Right renal cortex interstitium (tissue), 3 donors: ENCODE data around the gene TCF23. TPM values are rescaled to one million over a fixed set of nuclear protein-coding genes. Genes with fewer than 3 reads are reported as not detected.
A peak's percentile ranks its signal among the peaks of the same experiment; 100 is the strongest.

Source experiments
- DNase-seq, 3 donors: peaks; one replicate each; pipeline ENCODE4 v3.0.0-alpha.2; 2013; ENCODE audit warnings: low read depth in 3 of 3, low spot score in 2 of 3
- polyA plus RNA-seq, 3 donors: library from polyadenylated mRNA; unstranded; fragments of 120-200 nt; gene quantifications; one replicate each; pipeline ENCODE4 v1.2.1, GENCODE V29; 2013; ENCODE audit not compliant: insufficient read length in 3 of 3

TCF23 gene
- polyA plus RNA-seq, 3 donors, result 0.62 to 0.93 (median 0.68) TPM

DNA sequence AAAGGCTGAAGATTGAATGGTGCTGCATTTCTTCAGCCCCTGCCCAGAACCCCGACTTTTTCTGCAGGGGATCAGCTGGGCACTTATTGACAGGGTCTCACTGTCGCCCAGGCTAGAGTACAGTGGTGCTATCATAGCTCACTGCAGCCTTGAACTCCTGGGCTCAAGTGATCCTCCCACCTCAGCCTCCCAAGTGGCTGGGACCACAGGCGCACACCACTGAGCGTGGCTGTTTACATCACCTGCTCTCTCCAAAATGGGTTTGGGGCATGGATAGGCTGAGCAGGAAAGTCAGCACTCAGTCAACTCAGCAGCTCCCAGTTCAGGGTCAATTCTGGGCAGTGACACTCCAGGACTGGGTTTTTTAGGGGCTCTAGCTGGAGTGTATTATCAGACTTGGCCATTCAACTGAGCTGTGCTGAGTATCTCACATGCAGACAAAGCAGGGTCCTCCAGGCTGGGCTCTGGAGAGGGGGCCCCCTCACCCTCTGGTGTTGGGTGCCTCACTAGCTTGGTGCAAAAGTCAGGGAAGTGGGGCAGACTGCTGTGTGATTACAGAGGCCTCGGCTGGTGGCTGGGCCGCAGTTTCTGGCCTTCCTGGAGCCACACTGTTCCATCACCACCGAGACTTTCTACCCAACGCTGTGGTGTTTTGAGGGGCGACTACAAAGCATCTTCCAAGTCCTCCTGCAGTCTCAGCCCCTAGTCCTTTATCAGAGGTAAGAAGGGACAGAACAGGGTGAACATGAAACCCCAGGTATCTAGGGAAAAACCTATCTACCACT is 20.7 kb upstream of the TCF23 start:
- DNase-seq, result no peak

DNA sequence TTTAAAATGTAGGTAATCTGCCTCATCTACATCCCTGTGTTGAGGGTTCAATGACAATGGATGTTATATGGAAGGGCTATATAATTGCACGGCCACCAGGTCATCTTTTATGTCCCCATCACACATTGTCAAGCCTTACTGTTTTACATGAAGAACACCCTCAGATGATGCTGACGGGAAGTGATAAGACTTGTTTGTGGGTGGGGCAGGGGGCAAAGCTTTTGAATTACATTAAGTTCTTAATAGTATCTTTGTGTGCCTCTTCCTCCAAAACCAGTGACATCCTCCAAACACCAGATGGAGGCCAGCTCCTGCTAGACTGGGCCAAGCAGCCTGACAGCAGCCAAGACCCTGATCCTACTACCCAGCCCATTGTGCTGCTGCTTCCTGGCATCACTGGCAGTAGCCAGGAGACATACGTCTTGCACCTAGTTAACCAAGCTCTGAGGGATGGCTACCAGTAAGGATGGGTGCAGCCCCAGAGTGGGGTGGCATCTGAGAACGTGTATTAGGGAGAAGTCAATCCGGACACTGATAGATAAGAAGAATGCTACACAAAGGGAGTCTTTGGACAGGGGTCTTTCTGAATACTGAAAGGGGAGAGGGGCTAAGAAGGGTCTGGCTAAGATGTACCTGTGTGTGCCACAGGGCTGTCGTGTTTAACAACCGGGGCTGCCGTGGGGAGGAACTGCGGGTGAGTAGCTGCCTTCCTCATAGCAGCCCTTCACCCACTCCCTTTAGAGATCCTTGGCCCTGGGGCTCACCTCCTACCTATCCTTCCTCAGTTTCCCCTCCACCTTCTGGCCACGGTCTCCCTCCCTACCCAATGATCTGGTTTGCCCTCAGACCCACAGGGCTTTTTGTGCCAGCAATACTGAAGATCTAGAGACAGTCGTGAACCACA is 19.9 kb upstream of the TCF23 start:
- DNase-seq, result no peak

DNA sequence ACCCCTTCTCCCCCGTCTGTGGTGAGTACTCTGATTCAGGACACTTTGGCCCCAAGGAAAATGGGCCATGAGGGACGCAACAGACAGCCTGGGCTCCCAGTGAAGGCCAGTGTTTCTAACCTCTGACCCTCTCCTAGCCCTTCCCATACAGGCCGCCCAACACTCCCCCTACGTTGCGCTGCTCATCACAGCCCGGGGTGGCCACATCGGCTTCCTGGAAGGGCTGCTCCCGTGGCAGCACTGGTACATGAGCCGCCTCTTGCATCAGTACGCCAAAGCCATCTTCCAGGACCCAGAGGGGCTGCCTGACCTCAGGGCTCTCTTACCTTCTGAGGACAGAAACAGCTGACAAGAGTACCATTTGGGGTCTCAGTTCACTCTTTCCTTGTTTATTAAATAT is 18.4 kb upstream of the TCF23 start:
- DNase-seq, result no peak

DNA sequence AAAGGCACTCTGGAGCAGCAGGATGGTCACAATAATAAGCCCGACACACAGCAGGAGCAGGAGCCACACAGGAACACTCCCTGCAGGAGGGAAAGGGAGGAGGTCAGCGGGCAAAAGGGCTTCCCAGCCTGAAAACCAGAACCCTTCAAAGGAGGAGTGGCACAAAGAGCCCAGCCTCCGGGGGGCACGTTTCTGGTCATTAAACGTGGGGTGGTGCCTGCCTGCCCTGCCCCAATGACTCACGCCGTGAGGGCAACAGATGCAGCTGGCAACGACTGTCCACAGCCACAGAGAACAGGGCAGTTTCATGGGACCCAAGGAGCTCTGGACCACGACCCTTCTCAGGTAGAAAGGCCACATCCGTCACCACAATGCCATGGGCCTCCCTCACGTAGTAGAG is 17.4 kb upstream of the TCF23 start:
- no peak for DNase-seq

DNA sequence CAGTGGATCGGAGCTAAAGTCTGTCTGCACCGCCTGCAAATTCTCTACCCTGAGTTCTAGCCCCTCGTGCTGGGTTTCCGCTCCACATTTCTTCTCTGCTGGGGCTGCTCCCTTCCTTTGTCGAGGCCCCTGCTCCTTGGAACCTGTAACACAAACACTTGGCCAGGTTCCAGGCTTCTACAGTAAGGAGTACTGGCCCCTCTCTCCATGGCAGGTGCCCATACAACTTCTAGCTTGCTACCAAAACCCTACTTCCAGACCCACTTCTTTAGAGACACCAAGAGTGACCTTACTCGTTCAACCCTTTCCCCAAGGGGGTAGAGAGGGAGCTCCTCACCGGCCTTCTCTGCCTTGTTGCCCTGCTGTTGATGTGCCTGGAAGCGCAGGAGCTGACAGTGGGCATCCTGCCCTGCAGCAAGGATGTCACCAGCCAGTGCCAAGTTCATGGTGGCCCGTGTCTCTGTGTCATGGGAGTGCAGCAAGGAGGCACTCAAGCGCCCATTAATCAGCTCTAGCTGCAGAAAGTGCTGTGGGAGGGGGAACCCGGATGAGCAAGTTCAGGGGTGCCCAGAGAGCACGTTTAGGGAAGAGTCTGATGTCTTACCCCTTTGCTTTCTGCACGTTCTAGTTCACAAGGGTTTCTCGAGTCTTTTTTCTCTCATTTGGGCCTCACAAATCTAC is 15.5 kb upstream of the TCF23 start:
- DNase-seq, result no peak

DNA sequence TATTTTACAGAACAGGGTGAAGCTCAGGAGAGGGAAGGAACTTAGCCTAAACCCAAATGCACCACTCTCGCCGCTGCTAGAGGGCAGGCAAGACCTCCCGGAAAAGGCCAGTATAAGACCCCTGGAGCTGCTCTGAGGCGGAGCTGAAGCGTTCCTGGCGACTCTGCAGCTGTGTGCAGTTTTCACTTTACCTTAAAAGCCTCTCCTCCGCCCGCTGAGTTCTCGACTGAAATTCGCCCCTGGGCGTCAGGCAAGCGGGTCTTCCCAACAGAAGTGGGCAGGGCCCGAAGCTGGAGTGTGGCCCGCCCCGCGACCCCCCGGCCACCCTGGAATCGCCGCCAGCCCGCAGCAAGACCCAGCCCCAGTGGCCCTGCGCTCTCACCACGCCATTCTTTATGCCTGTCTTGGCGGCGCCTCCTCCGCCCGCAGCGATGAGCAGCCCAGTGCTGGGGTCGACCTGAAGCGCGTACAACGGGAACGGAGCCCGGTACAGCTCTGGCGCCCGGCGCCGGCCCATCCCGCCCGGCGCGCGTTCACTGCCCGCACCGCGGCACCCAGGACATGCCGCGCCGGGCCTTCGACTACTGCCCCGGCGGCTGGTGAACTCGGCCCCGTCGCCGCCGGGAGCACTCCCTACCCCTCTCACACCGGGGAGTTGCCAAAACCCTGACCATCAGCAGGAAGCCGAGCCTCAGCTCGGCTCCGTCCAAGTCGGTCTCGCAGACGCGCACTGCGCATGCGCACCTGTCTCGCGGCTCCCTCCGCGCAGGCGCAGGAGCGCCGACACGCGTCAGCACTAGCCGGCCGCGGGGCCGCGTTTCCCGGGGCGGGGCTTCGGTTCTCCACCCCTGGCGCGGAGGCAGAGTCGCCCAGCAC is 14.7 kb upstream of the TCF23 start, which contains the start of gene PREB:
PREB (minus strand) TSS at position 732 of the 876 bp plus-strand sequence; CDS start at position 517, 215 bp downstream.
- peak; percentile 91 to 96 (median 91) for DNase-seq

DNA sequence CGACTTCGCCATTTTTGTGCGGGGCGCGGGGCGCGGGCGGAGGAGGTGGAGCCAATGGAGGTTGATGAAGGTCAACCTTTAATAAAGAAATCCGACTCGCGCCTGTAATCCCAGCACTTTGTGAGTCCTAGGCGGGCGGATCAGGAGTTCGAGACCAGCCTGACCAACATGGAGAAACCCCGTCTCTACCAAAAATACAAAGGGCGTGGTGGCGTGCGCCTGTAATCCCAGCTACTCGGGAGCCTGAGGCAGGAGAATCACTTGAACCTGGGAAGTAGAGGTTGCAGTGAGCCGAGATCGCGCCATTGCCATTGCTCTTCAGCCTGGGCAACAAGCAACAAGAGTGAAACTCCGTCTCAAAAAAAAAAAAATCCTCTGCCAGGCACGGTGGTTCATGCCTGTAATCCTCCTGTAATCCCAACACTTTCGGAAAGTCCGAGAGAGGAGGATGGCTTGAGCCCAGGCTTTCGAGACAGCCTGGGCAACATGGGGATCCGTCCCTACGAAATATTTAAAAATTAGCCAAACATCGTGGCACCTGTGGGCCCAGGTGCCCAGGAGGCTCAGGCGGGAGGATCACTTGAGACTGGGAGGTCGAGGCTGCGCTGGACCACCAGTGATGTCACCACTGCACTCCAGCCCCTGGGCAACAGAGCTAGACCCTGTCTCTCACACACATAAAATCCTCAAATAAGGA is 13.9 kb upstream of the TCF23 start:
- DNase-seq, result no peak

DNA sequence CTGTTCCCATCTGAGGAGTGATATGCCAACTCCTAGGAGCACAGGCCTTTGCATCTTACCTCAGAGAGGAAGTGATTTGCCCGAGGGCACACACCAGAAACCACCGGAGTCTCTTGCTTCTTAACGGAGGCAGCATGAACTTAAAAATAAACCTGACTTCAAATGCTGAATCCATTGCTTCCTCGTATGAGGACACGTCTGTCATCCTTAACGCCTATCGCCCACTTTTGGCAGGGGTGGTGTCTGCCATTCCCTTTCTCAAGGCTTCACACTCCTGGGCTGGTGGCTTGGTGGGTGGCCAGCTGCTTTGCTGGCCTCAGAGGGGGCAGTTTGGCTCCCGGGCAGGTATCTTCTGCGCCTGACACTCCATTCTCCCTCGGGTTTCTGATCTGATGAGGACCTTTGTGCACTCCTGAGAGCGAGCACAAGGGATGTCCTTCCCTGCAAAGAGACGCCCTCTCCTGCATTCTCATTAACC is 13.3 kb upstream of the TCF23 start:
- DNase-seq, result no peak

DNA sequence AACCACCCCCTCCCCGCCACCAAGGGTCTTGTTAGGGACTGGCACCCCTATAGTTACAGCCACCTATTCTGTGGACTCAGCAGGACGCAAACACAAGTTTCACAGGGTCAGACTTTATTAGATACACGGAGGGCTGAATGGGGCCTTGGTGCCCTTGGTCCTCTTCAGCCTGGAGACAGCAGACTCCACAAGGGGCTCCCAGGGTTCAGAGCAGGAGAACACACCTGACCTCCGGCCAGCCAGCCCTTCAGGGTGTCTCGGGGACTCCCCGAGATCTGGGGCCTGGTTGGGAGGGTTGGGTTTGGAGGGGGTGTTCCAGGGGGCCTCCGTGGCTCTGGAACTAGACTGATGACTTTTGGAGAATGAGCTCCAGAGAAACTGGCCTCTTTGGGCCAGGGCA is 12.1 kb upstream of the TCF23 start:
- no peak for DNase-seq

DNA sequence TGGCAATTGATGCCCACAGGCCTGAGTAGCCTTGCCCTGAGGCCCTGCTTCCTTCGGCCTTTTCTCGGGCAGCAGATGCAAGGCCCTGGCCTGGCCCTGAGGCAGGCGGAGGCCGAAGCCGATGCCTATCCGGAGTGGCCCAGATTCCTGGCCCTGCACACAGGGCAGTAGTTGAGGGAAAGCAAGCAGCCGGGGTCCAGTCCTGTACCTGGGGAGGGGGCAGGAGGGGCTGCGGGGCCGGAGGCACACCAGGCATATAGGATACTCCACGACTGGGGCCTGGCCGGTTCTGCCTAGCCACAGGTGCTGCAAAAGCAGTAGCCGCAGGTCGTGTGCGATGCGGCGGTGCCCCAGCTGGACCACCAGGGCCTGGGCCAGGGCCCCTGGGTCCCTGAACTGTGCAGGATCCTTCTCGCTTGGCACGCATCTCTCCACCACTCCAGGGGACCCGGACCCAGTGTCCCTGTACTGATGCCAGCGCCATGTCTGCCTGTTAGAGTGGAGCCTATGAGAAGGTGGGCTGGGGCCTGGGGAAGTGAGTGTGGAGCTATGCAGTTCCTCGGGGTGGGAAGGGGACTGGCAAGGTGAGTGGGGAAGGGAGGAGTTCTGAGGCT is 11.4 kb upstream of the TCF23 start:
- no peak for DNase-seq

DNA sequence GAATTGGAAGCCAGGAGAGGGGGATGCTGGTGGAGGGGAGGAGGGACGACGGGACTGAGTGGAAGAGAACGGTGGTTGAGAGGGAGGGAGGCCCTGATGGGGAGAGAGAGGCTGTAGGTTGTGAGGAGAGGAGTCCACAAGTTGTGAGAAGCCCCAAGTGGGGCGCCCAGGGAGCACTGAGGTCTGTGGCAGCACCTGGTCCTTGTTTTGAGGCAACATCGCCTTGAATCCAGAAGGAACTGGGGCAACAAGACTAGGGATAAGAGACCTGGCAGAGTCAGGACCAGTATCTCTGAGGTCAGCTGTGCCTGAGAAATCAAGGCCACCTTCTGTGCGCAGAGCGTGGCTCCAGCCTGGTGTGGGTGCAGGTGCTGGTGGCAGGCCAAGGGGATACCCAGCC is 10.7 kb upstream of the TCF23 start:
- DNase-seq, result no peak

DNA sequence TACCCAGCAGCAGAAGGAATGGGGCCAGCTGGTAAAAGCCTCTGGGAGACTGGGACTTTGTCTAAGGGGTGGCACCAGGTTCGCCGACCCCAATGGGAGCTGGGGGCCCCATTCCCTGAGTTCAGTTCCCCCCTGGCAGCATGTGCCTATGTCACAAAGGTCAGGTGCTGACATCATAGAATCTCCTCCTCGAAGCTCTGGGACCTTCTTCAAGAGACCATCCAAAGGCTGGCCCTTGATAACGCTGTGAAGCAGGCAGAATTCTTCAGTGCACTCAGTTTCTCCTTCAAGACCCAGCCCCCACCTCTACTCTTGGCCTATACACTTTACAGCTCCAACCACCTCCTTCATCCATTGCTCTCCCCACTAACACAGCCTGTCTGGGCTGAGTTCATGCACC is 9.5 kb upstream of the TCF23 start, which contains the start of gene PRR30:
PRR30 (minus strand) TSS at position 101 of the 400 bp plus-strand sequence. CDS start 1,081 bp downstream, outside the sequence.
- DNase-seq, result no peak

DNA sequence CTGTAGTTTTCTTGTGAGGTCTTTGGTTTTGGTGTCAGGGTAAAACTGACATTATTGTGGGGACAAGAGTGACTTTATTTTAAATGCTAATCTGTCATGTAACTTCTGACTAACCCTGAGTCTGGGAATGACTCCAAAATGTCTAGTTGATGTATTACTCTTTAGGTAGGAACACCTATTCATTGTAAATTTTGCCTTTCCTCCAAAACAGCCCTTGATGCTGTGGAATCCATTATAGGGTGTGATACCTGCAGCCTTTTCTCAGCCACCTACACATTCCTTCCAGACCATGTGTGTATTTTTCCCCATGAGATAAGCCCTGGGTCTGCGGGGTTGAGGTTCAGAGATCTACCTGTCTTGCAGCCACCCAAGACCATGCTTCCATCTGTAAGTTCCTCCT is 5.5 kb upstream of the TCF23 start:
- no peak for DNase-seq

DNA sequence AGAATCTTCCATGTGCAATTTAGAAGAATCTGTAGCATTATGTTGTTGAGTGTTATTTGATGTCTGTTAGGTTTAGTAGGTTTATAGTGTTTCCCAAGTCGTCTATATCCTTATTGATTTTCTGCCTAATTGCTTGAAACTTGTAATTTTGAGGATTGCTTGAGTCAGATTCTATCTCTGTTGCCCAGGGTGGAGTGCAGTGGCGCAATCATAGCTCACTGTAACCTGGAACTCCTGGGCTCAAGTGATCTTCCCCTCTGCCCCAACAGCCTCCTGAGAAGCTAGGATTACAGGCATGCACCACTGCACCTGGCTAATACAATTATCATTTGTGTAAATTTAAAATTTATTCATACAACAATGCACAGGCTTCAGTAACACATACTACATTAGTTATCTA is 3.1 kb upstream of the TCF23 start:
- no peak for DNase-seq

DNA sequence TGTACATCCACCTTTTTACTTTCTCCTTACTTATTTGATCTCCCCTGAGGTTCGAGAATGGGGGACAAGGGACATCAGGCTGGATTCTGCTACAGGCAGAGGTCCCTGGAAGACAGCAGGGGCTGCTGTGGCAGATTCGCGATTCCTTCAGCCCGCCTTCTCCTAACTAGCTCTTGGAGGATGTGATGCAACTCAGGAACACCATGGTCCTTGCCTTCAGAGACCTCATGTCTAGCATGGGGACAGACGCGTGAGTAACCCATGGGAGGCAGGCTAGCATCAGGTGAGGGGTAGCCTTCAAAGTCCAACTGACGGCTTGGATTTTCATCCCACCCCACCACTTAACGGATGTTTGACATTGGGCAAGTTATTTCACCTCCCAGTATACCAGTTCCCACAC is 869 bp upstream of the TCF23 start:
- no peak for DNase-seq

DNA sequence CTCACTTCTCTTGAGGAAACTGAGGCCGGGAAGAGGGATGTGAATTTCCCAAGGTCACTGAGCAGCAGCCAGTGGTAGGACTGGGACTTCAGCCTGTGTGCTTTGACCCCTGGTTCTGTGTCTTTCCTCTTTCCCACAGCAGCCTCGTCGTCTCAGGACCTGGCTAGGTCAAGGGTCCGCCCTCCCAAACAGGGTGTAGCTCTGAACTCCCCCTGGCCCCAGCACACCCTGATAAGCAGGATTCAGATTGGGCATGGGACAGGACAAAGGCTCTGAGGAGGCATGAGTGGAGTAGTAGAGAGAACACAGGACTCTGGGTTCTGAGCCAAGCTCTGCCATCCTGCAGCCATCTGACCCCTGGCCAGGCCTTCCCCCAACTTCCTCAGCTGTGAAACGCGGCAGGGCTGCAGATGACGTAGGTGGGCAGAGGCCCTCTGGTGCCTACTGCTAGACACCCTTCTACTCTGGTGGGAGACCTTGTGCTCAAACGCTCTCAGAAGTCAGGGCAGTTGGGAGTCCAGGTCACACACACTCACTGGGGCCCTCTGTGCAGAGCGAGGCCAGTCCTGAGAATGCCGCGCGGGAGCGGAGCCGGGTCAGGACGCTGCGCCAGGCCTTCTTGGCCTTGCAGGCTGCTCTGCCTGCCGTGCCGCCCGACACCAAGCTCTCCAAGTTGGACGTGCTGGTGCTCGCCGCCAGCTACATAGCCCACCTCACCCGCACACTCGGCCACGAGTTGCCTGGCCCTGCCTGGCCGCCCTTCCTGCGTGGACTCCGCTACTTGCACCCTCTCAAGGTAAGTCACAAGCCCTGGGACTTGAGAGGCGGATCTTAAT is 984 bp downstream of the TCF23 start:
- DNase-seq, result no peak

DNA sequence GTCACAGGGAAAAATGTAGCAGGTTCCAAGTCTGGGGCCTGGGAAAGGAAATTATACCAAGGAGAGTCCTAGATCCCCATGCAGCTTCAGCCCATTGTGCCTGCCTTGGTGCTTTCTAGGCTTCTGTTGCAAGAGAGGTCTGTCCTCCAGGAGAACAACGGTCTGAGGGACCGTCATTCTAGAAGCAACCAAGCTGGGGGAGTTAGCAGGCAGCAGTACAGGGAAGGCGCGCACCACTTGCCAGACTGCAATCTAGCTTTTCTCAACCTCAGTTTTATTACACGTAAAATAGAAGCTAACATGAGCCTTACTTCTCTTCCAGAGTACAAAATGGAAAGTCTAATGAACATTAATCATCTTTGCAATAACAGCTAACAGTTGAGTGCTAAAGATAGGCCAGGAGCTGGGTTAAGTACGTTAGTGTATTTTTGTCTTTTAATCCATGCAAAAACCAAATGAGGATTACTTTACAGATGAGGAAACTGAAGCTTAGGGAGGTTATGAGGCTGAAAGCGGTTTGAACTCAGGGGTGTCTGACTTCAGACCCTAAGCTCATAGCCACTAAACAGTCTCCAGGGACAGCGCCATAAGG is 1.9 kb downstream of the TCF23 start:
- DNase-seq, result no peak
